HG03025 (cell line): ENCODE results near the gene CD4.

Source experiments
- ATAC-seq: cut with Tn5 transposase; IDR thresholded peaks from one replicate; pipeline ENCODE4 v1.9.1; 2021; ENCODE audit warnings: mild to moderate bottlenecking, moderate library complexity; ENCODE audit not compliant: unreplicated experiment, low FRiP score

CD4 gene

GRCh38 chr12:6777386-6777785, 11.9 kb upstream of the CD4 start:
- no peak for ATAC-seq

DNA sequence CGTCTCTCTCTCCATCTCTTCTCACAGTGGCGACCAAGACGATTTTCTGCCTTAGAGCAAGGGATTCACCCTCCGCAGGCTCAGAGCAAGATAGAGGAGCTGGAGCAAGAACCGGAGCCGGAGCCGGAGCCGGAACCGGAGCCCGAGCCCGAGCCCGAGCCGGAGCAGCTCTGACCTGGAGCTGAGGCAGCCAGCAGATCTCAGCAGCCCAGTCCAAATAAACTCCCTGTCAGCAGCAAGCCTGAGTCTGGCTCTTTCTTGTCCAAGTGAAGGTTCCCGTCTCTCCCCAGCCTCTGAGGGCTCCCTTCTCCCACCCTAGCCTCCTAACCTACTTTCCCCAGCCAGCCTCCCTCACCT, 11.1 kb upstream of the CD4 start:
- ATAC-seq, result no peak

GRCh38 chr12:6778574-6779550, 10.5 kb upstream of the CD4 start:
- no peak for ATAC-seq

GRCh38 chr12:6779708-6780432, 9.5 kb upstream of the CD4 start:
- no peak for ATAC-seq

DNA sequence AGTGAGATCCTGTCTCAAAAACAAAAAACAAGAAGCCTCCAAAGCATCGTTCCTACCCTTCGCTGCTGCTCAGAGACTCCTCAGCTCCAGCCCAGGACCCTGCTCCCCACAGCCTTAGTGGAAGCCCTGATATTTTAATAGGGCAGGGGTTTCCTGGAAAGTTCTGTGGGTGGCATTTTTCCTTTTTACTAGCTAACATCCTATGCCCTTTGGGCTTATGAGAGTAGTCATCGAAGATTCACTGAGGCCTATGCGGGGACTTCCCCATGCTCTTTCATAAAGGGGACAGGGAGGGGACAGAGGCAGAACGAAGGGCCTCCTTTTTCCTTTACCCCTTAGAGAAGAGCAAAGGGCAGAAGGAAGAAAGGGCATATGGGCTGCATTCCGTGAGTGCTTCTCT, 8.8 kb upstream of the CD4 start:
- no peak for ATAC-seq

- no peak for ATAC-seq
These were observed 7.2 kb upstream of the CD4 start for GRCh38 chr12:6782119-6782518.

GRCh38 chr12:6782850-6783566, 6.3 kb upstream of the CD4 start:
- no peak for ATAC-seq

GRCh38 chr12:6783828-6784227, 5.5 kb upstream of the CD4 start:
- no peak for ATAC-seq

DNA sequence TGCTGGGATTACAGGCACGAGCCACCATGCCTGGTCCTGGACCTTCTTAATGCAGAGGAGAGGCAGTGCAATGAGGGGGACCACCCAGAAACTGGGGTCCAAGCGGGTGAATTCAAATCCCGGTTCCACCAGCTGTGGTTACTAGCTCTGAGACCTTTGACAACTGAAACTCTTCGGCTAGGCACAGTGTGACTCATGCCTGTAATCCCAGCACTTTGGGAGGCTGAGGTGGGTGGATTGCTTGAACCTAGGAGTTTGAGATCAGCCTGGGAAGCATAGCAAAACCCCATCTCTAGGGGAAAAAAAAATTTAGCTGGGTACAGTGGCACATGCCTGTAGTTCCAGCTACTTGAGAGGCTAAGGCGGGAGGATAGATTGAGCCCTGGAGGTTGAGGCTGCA, 5.0 kb upstream of the CD4 start:
- no peak for ATAC-seq

DNA sequence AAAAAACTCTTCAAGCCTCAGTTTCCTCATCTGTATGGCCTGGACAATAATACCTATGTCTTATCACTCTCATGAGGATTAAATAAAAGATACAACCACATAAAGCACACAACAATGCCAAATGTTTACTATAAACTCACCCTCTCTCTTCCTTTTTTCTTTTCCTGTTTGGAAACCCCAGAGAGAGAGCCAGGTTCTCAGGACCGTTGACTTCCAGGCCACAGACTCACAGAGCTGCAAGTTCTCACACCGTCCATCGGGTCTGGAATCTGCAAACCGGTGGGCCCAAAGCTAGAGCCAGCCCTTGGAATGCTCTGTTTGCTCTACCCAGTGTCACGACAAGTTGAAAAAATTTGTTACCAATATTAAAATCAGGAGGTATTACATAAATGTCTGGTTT, 4.6 kb upstream of the CD4 start:
- ATAC-seq, result no peak

- ATAC-seq, result no peak
These were observed 2.8 kb upstream of the CD4 start for GRCh38 chr12:6786416-6787094.

- no peak for ATAC-seq
These were observed 2.0 kb upstream of the CD4 start for GRCh38 chr12:6787309-6787708.

GRCh38 chr12:6790496-6791150, 1.3 kb downstream of the CD4 start:
- no peak for ATAC-seq

GRCh38 chr12:6791931-6792520, 2.7 kb downstream of the CD4 start:
- ATAC-seq, result no peak

DNA sequence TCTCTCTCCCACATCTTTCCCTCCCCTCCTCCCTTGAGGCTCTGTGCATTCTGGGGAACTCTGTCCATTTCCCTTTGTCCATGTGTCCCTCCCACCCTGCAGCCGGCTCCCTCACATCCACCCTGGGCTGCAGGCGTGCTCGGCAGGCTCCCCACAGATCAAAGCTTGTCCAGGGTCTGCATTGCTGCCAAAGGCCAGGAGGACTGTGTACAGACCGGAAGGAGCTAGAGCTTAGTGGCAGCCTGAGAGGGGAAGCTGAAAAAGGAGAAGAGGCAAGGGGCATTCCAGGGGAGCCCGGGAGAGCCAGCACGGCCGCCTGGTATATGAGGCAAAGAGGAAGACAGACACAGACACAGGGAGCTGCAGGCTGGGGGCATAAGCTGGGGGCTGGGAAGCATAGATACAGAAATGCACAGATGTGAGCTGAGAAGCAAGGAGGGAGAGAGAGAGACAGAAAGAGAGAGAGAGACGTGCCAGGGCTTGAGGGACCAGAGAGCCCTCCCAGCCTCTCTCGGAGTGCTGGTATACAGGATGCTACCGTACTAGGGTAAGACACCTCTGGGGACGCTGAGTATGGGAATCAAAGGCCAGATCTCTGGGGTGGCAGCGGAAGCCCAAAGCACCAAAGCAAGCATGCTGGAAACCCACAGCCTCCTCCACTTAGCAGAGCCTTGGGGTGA, 3.3 kb downstream of the CD4 start:
- no peak for ATAC-seq

DNA sequence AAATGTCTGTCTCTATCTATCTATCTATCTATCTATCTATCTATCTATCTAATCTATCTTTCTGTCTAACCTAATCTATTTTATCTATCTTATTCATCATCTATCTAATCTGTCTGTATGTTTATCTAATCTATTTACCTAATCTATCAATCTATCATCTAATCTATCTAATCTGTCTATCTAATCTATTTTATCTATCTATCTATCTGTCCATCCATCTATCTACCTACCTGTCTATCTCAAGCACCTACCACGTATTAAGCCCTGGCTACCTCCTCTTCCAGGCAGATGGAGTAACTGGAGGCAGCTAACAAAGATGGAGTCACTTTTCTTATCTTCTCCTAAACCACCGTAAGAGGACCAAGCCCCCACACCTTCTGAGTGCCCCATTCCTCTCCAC, 5.8 kb downstream of the CD4 start:
- ATAC-seq, result no peak

- ATAC-seq, result no peak
These were observed 7.2 kb downstream of the CD4 start for GRCh38 chr12:6796576-6796975.

DNA sequence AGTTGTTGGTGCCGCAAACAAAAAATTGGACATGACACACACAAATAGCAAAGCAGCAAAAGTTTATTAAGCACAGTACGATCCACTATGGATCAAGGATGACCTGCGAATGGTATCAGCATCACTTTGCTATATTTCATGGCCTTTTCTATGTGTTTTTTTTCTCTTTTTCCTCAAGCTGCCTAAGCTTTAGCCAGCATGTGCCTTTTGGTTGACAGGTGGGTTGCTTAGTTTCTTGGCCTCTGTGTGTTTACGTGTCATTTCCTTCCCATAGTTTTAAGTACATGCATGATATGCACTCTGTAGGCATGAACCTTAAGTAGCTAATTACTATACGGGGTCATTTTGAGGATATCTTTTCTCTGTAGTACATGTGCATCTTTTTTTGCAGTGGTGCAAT, 9.8 kb downstream of the CD4 start:
- ATAC-seq, result no peak

- no peak for ATAC-seq
These were observed 17.8 kb downstream of the CD4 start for GRCh38 chr12:6807170-6807569.
